IMR-90 (cell line): ENCODE results near the gene CENPN. TPM values are rescaled to one million over a fixed set of nuclear protein-coding genes. Genes with fewer than 3 reads are reported as not detected.

Experiments
- ATAC-seq: fragments of 200-7000 bp; cut with Tn5 transposase; 2 replicates; pipeline ENCODE4 v1.9.1; 2020; ENCODE audit warnings: low read depth, mild to moderate bottlenecking, moderate library complexity
- BruUV-seq: library from RNA; stranded (reverse); fragments of 400-500 nt; replicated peaks from 2 replicates; lab custom pipeline; 2021; lab: Mats Ljungman, UMichigan
- CTCF ChIA-PET: fragments of 300-600 bp; formaldehyde crosslinking; extraction: SDS; loops from one replicate; lab custom pipeline; 2021; ENCODE audit warnings: antibody characterized with exemption; lab: Yijun Ruan, JAX
- POLR2A ChIA-PET: fragments of 300-600 bp; sonication (Branson Sonifier 250); formaldehyde crosslinking; loops from one replicate; lab custom pipeline; 2022; ENCODE audit warnings: antibody characterized with exemption; ENCODE audit not compliant: unreplicated experiment; lab: Charles Lee
- DNase-seq: peaks from one replicate; pipeline ENCODE4 v3.0.0; 2013
- H2AFZ ChIP-seq: replicated peaks from 2 replicates; pipeline ENCODE3; 2013; ENCODE audit warnings: low read length, mild to moderate bottlenecking; ENCODE audit not compliant: poor library complexity
- H2AK5ac ChIP-seq: 2 replicates; pipeline ENCODE4 v1.6.1; 2013; ENCODE audit warnings: low read depth, low read length, inconsistent platforms
- H2AK9ac ChIP-seq: replicated peaks from 2 replicates; pipeline ENCODE3; 2013; ENCODE audit warnings: mild to moderate bottlenecking, low read depth, low read length, moderate library complexity; ENCODE audit not compliant: poor library complexity
- H2BK120ac ChIP-seq: 2 replicates; pipeline ENCODE4 v1.6.1; 2013; ENCODE audit warnings: low read depth, low read length, inconsistent platforms
- H2BK15ac ChIP-seq: 3 replicates; pipeline ENCODE4 v1.6.1; 2013; ENCODE audit warnings: low read depth, low read length, inconsistent platforms
- H2BK20ac ChIP-seq: 2 replicates; pipeline ENCODE4 v1.6.1; 2013; ENCODE audit warnings: low read depth, mild to moderate bottlenecking, inconsistent platforms, low read length, moderate library complexity
- H2BK5ac ChIP-seq: 2 replicates; pipeline ENCODE4 v1.6.1; 2013; ENCODE audit warnings: mild to moderate bottlenecking, low read depth, low read length, inconsistent platforms; ENCODE audit not compliant: poor library complexity, severe bottlenecking
- H3K14ac ChIP-seq: replicated peaks from 2 replicates; pipeline ENCODE4 v1.6.1; 2013; ENCODE audit warnings: low read depth, low read length, inconsistent platforms
- H3K18ac ChIP-seq: 2 replicates; pipeline ENCODE4 v1.6.1; 2013; ENCODE audit warnings: low read depth, low read length, control low read depth
- H3K23ac ChIP-seq: 2 replicates; pipeline ENCODE4 v1.6.1; 2013; ENCODE audit warnings: low read depth, low read length, inconsistent platforms
- H3K27ac ChIP-seq: 2 replicates; pipeline ENCODE4 v1.5.1; 2013; ENCODE audit warnings: mild to moderate bottlenecking, control low read depth, low read length; ENCODE audit not compliant: insufficient read depth
- H3K27me3 ChIP-seq: 2 replicates; pipeline ENCODE4 v1.6.1; 2013; ENCODE audit warnings: low read length; ENCODE audit not compliant: control insufficient read depth, insufficient read depth
- H3K36me3 ChIP-seq: 2 replicates; pipeline ENCODE4 v1.6.1; 2013; ENCODE audit warnings: low read length, mixed read lengths; ENCODE audit not compliant: control insufficient read depth, insufficient read depth
- H3K4ac ChIP-seq: 2 replicates; pipeline ENCODE4 v1.6.1; 2013; ENCODE audit warnings: low read depth, low read length, inconsistent platforms
- H3K4me1 ChIP-seq: 2 replicates; pipeline ENCODE4 v1.6.1; 2013; ENCODE audit warnings: low read length, mixed read lengths; ENCODE audit not compliant: control insufficient read depth, insufficient read depth
- H3K4me2 ChIP-seq: 2 replicates; pipeline ENCODE4 v1.6.1; 2013; ENCODE audit warnings: low read depth, mild to moderate bottlenecking, control low read depth, low read length, moderate library complexity
- H3K4me3 ChIP-seq: 2 replicates; pipeline ENCODE4 v1.5.1; 2013; ENCODE audit warnings: low read depth, mild to moderate bottlenecking, control low read depth, low read length, moderate library complexity; ENCODE audit not compliant: insufficient read depth
- H3K56ac ChIP-seq: 2 replicates; pipeline ENCODE4 v1.6.1; 2013; ENCODE audit warnings: low read length, inconsistent platforms; ENCODE audit not compliant: insufficient read depth; ENCODE audit errors: extremely low read depth
- H3K79me1 ChIP-seq, 2 experiments: 2 replicates each; pipeline ENCODE4 v1.6.1; 2013; ENCODE audit warnings: low read length in 2 of 2, inconsistent platforms in 1 of 2, low read depth in 1 of 2
- H3K9ac ChIP-seq: 2 replicates; pipeline ENCODE4 v1.6.1; 2013; ENCODE audit warnings: low read depth, low read length, control low read depth
- H3K9me1 ChIP-seq: 2 replicates; pipeline ENCODE4 v1.6.1; 2013; ENCODE audit warnings: low read length, inconsistent platforms; ENCODE audit not compliant: insufficient read depth
- H3K9me3 ChIP-seq: 2 replicates; pipeline ENCODE4 v1.6.1; 2013; ENCODE audit warnings: low read length; ENCODE audit not compliant: control insufficient read depth, insufficient read depth
- H4K20me1 ChIP-seq: 2 replicates; pipeline ENCODE4 v1.6.1; 2013; ENCODE audit warnings: low read length, inconsistent platforms; ENCODE audit not compliant: insufficient read depth
- H4K5ac ChIP-seq: 2 replicates; pipeline ENCODE4 v1.6.1; 2013; ENCODE audit warnings: mild to moderate bottlenecking, low read depth, low read length, control low read depth
- H4K8ac ChIP-seq, 2 experiments: 2 replicates each; pipeline ENCODE4 v1.6.1; 2013; ENCODE audit warnings: low read depth in 2 of 2, low read length in 2 of 2, control low read depth in 1 of 2, inconsistent platforms in 1 of 2
- H4K91ac ChIP-seq: 2 replicates; pipeline ENCODE4 v1.6.1; 2013; ENCODE audit warnings: low read depth, low read length, inconsistent platforms; ENCODE audit not compliant: insufficient read depth
- BHLHE40 ChIP-seq: fragments of 150-350 bp; IDR thresholded peaks from 2 replicates; pipeline ENCODE4 v1.6.1; 2016; ENCODE audit warnings: mild to moderate bottlenecking, low read depth, low read length
- CEBPB ChIP-seq: IDR thresholded peaks from 2 replicates; pipeline ENCODE4 v1.6.1; 2012; ENCODE audit warnings: low read depth, low read length, improper control_type of control experiment
- CHD1 ChIP-seq: IDR thresholded peaks from 2 replicates; pipeline ENCODE4 v1.6.1; 2012; ENCODE audit warnings: low read depth, low read length, improper control_type of control experiment
- FOS ChIP-seq: fragments of 150-350 bp; IDR thresholded peaks from 2 replicates; pipeline ENCODE4 v1.6.1; 2016; ENCODE audit warnings: low read depth, low read length
- MAFK ChIP-seq: IDR thresholded peaks from 2 replicates; pipeline ENCODE4 v1.6.1; 2012; ENCODE audit warnings: low read depth, low read length, improper control_type of control experiment
- MAZ ChIP-seq: IDR thresholded peaks from 2 replicates; pipeline ENCODE4 v1.6.1; 2012; ENCODE audit warnings: low read depth, mild to moderate bottlenecking, low read length, improper control_type of control experiment, moderate library complexity, borderline replicate concordance
- MXI1 ChIP-seq: IDR thresholded peaks from 2 replicates; pipeline ENCODE4 v1.6.1; 2012; ENCODE audit warnings: low read depth, mild to moderate bottlenecking, low read length, moderate library complexity, borderline replicate concordance
- NFE2L2 ChIP-seq: fragments of 150-350 bp; IDR thresholded peaks from 2 replicates; pipeline ENCODE4 v1.6.1; 2016; ENCODE audit warnings: low read depth, mild to moderate bottlenecking, low read length
- POLR2A ChIP-seq: IDR thresholded peaks from 2 replicates; pipeline ENCODE4 v1.6.1; 2012; ENCODE audit warnings: mild to moderate bottlenecking, low read depth, low read length
- RAD21 ChIP-seq: IDR thresholded peaks from 2 replicates; pipeline ENCODE4 v1.6.1; 2012; ENCODE audit warnings: low read length, improper control_type of control experiment
- RCOR1 ChIP-seq: IDR thresholded peaks from 2 replicates; pipeline ENCODE4 v1.6.1; 2012; ENCODE audit warnings: mild to moderate bottlenecking, low read length, improper control_type of control experiment; ENCODE audit not compliant: insufficient replicate concordance
- RFX5 ChIP-seq: IDR thresholded peaks from 2 replicates; pipeline ENCODE4 v1.8.0; 2012; ENCODE audit warnings: low read depth, mild to moderate bottlenecking, low read length, moderate library complexity
- SMC3 ChIP-seq: fragments of 150-350 bp; IDR thresholded peaks from 2 replicates; pipeline ENCODE4 v1.6.1; 2016; ENCODE audit warnings: low read depth, mild to moderate bottlenecking, antibody characterized with exemption, low read length, moderate library complexity
- USF2 ChIP-seq: fragments of 150-350 bp; IDR thresholded peaks from 2 replicates; pipeline ENCODE4 v1.6.1; 2017; ENCODE audit warnings: mild to moderate bottlenecking, antibody characterized with exemption, low read length, low read depth
- WGBS, 2 experiments: methylation state at CpG; one replicate each; pipeline versions ENCODE4 v1.1.5 to v1.1.7; 2013; ENCODE audit warnings: missing lambda C conversion rate in 2 of 2; ENCODE audit not compliant: insufficient read length in 1 of 2; ENCODE audit errors: extremely low coverage in 2 of 2; 5-methylcytosine and 5-hydroxymethylcytosine counted together
- dilution Hi-C: fragments of 300-500 bp; cut with HindIII; formaldehyde crosslinking; loops from one replicate; pipeline ENCODE4 v1.14.3; 2018; ENCODE audit warnings: low sequenced_read_pairs; ENCODE audit not compliant: unreplicated experiment
- in situ Hi-C: fragments of 300-500 bp; cut with MboI; formaldehyde crosslinking; loops from 3 replicates; pipeline ENCODE4 v1.14.3; 2019; ENCODE audit warnings: low sequenced_read_pairs, inconsistent platforms, mixed read lengths
- intact Hi-C: fragments of 100-400 bp; cut with micrococcal nuclease; formaldehyde crosslinking; loops from 2 replicates; pipeline ENCODE4 v1.10.0; 2022
- polyA plus RNA-seq, 3 experiments: library from polyadenylated mRNA; depleted of rRNA; stranded (reverse); fragments of >200 nt; gene quantifications; 2 replicates each; pipeline ENCODE4 v1.2.3, GENCODE V29; 2012; ENCODE audit warnings: low replicate concordance in 1 of 3
- total RNA-seq: library from RNA; depleted of rRNA; stranded (reverse); fragments of >200 nt; gene quantifications from 2 replicates; pipeline ENCODE4 v1.2.3, GENCODE V29; 2012
- TF ChIP-seq, protein P1 (sequence below): fragments of 150-350 bp; IDR thresholded peaks from 2 replicates; pipeline ENCODE4 v1.6.1; 2016; ENCODE audit warnings: low read depth, mild to moderate bottlenecking, low read length, moderate library complexity, borderline replicate concordance
- TF ChIP-seq, protein P2 (sequence below): conservative IDR thresholded peaks from 2 replicates; pipeline ENCODE4 v1.5.1; 2012; ENCODE audit warnings: mild to moderate bottlenecking, low read depth, low read length, improper control_type of control experiment

The CENPN gene
- total and polyA plus RNA-seq, 2 of the 4 experiments (the other 2 are of a cell fraction): 20.5 to 22.8 TPM

- H2BK5ac ChIP-seq: no peak overlapping the region
- dilution Hi-C loops: no loop called here
These were observed 37.9 kb upstream of the CENPN start for GRCh38 chr16:80969114-80969484.

More at GRCh38 chr16:80969114-80969484, 37.9 kb upstream of the CENPN start:
- Histone ChIP-seq H2AK5ac (no peak overlapping the region), H3K23ac (no peak overlapping the region), H2AK9ac (no peak overlapping the region), H3K14ac (no peak overlapping the region), H3K9ac (no peak overlapping the region), H3K9me3 (no peaks in the 10 kb centered on the region), H3K9me1 (no peaks in the 10 kb centered on the region; the same call in 1 of the 2 replicates), H2BK20ac (no peak overlapping the region), H3K27ac (no peak overlapping the region), H2BK15ac (no peak overlapping the region), H3K36me3 (no peaks in the 10 kb centered on the region; the same call in 1 of the 2 replicates), H4K8ac (no peak overlapping the region), H3K18ac (no peak overlapping the region), H4K91ac (no peak overlapping the region), H3K4me1 (no peaks in the 10 kb centered on the region), H3K4me3 (no peak overlapping the region), H3K4me2 (no peak overlapping the region), H3K4ac (no peak overlapping the region), H4K20me1 (no peaks in the 10 kb centered on the region; the same call in 1 of the 2 replicates), H2AFZ (no peak overlapping the region), H3K79me1 (peaks cover 6% of the 10 kb centered on the region in 2 experiments; a peak in 3 of 4 replicates), H4K5ac (no peak overlapping the region), H3K56ac (no peak overlapping the region), H3K27me3 (no peaks in the 10 kb centered on the region), H2BK120ac (no peak overlapping the region)
- in situ Hi-C loops (no loop called here), intact Hi-C loops (no loop called here)
- ChIA-PET POLR2A (no interaction called here), CTCF (no interaction called here)
- TF ChIP-seq CHD1 (no peak), BHLHE40 (no peak), SMC3 (no peak), NFE2L2 (no peak), POLR2A (no peak), RFX5 (no peak), MAFK (no peak), RCOR1 (no peak), USF2 (no peak), MXI1 (no peak), CEBPB (no peak), MAZ (no peak), RAD21 (no peak), FOS (no peak)
- TF ChIP-seq, protein P1, sequence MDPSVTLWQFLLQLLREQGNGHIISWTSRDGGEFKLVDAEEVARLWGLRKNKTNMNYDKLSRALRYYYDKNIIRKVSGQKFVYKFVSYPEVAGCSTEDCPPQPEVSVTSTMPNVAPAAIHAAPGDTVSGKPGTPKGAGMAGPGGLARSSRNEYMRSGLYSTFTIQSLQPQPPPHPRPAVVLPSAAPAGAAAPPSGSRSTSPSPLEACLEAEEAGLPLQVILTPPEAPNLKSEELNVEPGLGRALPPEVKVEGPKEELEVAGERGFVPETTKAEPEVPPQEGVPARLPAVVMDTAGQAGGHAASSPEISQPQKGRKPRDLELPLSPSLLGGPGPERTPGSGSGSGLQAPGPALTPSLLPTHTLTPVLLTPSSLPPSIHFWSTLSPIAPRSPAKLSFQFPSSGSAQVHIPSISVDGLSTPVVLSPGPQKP: no peak
- TF ChIP-seq, protein P2, sequence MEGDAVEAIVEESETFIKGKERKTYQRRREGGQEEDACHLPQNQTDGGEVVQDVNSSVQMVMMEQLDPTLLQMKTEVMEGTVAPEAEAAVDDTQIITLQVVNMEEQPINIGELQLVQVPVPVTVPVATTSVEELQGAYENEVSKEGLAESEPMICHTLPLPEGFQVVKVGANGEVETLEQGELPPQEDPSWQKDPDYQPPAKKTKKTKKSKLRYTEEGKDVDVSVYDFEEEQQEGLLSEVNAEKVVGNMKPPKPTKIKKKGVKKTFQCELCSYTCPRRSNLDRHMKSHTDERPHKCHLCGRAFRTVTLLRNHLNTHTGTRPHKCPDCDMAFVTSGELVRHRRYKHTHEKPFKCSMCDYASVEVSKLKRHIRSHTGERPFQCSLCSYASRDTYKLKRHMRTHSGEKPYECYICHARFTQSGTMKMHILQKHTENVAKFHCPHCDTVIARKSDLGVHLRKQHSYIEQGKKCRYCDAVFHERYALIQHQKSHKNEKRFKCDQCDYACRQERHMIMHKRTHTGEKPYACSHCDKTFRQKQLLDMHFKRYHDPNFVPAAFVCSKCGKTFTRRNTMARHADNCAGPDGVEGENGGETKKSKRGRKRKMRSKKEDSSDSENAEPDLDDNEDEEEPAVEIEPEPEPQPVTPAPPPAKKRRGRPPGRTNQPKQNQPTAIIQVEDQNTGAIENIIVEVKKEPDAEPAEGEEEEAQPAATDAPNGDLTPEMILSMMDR: no peak
- no TSS peak for BruUV-seq
- WGBS, 2 experiments: no CpG with 5 or more reads among the region's 3 CpGs
- ATAC-seq: no peak
- no peak for DNase-seq
